K562 treated with DMSO at 1 percent for 48 hours (cell line): ENCODE data around the gene ADM. TPM values are rescaled to one million over a fixed set of nuclear protein-coding genes. Genes with fewer than 3 reads are reported as not detected.

Experiments
- total RNA-seq: library from RNA; unstranded; fragments of 300-600 nt; gene quantifications from 2 replicates; pipeline ENCODE4 v1.2.3, GENCODE V29; 2022; ENCODE audit warnings: low replicate concordance; ENCODE audit errors: extremely low read depth

The ADM gene
- total RNA-seq: not detected in 2 replicates

GRCh38 chr11:10304495-10305261 is at the start of gene ADM:
Gene ADM, plus strand, starts transcription at chr11:10305073. Its CDS starts 628 bp downstream, at chr11:10305701.

GRCh38 chr11:10293423-10294289 is 11.2 kb upstream of the ADM start, which contains the start of gene SBF2:
Gene SBF2, minus strand, starts transcription at chr11:10294219. Its CDS starts 150 bp downstream, at chr11:10294069.

Other genes with a start within 250 kb of the ADM start
- gene SBF2, start 10.9 kb upstream of the ADM start, total RNA-seq: not detected in 2 replicates
- gene AMPD3, start 150.2 kb downstream of the ADM start, total RNA-seq: not detected in 2 replicates
- gene RNF141, start 236.1 kb downstream of the ADM start, total RNA-seq: not detected in 2 replicates